Islet precursor cell (in vitro differentiated cells): ENCODE measurements around the gene SLC24A3.

Source experiments
- DNase-seq: peaks from one replicate; pipeline ENCODE4 v3.0.0-alpha.2; 2018

SLC24A3 gene

GRCh38 chr20:19555726-19556125 lies 343.3 kb downstream of the SLC24A3 start:
- DNase-seq = no peak

- DNase-seq = no peak
Measured at GRCh38 chr20:19557291-19557690, 344.8 kb downstream of the SLC24A3 start.

- no peak for DNase-seq
Measured at GRCh38 chr20:19560881-19561480, 348.5 kb downstream of the SLC24A3 start.

GRCh38 chr20:19562426-19562825 lies 350.0 kb downstream of the SLC24A3 start:
- DNase-seq = no peak

GRCh38 chr20:19564261-19564660 lies 351.8 kb downstream of the SLC24A3 start:
- DNase-seq = no peak

- DNase-seq = no peak
Measured at GRCh38 chr20:19565736-19566135, 353.3 kb downstream of the SLC24A3 start.

- DNase-seq = no peak
Measured at GRCh38 chr20:19566226-19566945, 353.9 kb downstream of the SLC24A3 start.

- no peak for DNase-seq
Measured at GRCh38 chr20:19568128-19568527, 355.7 kb downstream of the SLC24A3 start.

- DNase-seq = no peak
Measured at GRCh38 chr20:19571996-19572395, 359.6 kb downstream of the SLC24A3 start.

GRCh38 chr20:19577692-19578091 lies 365.2 kb downstream of the SLC24A3 start:
- DNase-seq = no peak

GRCh38 chr20:19582782-19583181 lies 370.3 kb downstream of the SLC24A3 start:
- DNase-seq = no peak

- DNase-seq = peak; percentile 94
Measured at GRCh38 chr20:19583532-19584175, 371.2 kb downstream of the SLC24A3 start.

- DNase-seq = no peak
Measured at GRCh38 chr20:19588241-19588640, 375.8 kb downstream of the SLC24A3 start.

- DNase-seq = no peak
Measured at GRCh38 chr20:19588732-19589131, 376.3 kb downstream of the SLC24A3 start.

- DNase-seq = no peak
Measured at GRCh38 chr20:19589787-19590362, 377.4 kb downstream of the SLC24A3 start.

- no peak for DNase-seq
Measured at GRCh38 chr20:19590382-19590781, 377.9 kb downstream of the SLC24A3 start.

GRCh38 chr20:19593762-19594161 lies 381.3 kb downstream of the SLC24A3 start:
- DNase-seq = no peak

GRCh38 chr20:19594896-19595295 lies 382.5 kb downstream of the SLC24A3 start:
- no peak for DNase-seq

- DNase-seq = no peak
Measured at GRCh38 chr20:19598117-19598850, 385.8 kb downstream of the SLC24A3 start.

- no peak for DNase-seq
Measured at GRCh38 chr20:19599200-19599599, 386.8 kb downstream of the SLC24A3 start.

- DNase-seq = no peak
Measured at GRCh38 chr20:19600042-19600441, 387.6 kb downstream of the SLC24A3 start.

GRCh38 chr20:19601126-19601810 lies 388.8 kb downstream of the SLC24A3 start:
- no peak for DNase-seq
